ENCODE results near the gene FOXP3. TPM values are rescaled to one million over a fixed set of nuclear protein-coding genes. Genes with fewer than 3 reads are reported as not detected.

FOXP3 gene
- total RNA-seq, 4 donors from 2014 or later = 0.26 to 1.0 (median 0.62) TPM; not detected in 1

DNA sequence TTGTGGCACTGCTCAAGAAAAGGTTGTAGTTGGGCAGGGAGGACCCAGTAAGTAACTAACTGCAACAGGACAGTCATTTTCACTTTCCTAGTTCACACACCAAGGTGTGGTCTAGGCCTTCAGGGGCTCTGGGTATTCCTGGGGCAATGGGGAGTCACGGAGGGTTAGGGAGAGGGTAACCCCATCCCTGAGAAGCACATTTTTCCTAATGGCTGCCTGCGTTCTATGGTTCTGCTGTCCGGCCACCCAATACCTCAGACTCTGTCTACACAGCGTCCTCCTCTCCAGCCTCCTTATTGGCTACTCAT lies 4.1 kb upstream of the FOXP3 start:
- WGBS = 29% methylated on average over 4 of the region's 4 CpGs
- Histone ChIP-seq H3K36me3 (no peaks in the 10 kb centered on the region), H3K27me3 (no peaks in the 10 kb centered on the region), H3K27ac (peak overlapping the region; percentile 94), H3K9me3 (no peaks in the 10 kb centered on the region), H3K4me3 (peak overlapping the region; percentile 71), H3K4me1 (peaks cover 33% of the 10 kb centered on the region)
- no peak for DNase-seq (ENCODE audit: low spot score in 2 of 2)
- no peak for TF ChIP-seq POLR2A (IDR thresholded peaks at IDR 0.05)
- TF ChIP-seq, protein P1, sequence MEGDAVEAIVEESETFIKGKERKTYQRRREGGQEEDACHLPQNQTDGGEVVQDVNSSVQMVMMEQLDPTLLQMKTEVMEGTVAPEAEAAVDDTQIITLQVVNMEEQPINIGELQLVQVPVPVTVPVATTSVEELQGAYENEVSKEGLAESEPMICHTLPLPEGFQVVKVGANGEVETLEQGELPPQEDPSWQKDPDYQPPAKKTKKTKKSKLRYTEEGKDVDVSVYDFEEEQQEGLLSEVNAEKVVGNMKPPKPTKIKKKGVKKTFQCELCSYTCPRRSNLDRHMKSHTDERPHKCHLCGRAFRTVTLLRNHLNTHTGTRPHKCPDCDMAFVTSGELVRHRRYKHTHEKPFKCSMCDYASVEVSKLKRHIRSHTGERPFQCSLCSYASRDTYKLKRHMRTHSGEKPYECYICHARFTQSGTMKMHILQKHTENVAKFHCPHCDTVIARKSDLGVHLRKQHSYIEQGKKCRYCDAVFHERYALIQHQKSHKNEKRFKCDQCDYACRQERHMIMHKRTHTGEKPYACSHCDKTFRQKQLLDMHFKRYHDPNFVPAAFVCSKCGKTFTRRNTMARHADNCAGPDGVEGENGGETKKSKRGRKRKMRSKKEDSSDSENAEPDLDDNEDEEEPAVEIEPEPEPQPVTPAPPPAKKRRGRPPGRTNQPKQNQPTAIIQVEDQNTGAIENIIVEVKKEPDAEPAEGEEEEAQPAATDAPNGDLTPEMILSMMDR (IDR thresholded peaks at IDR 0.05) = no peak
- TF ChIP-seq EP300 (IDR thresholded peaks at IDR 0.05) = no peak
- no peak for TF ChIP-seq POLR2AphosphoS5 (IDR thresholded peaks at IDR 0.05)

DNA sequence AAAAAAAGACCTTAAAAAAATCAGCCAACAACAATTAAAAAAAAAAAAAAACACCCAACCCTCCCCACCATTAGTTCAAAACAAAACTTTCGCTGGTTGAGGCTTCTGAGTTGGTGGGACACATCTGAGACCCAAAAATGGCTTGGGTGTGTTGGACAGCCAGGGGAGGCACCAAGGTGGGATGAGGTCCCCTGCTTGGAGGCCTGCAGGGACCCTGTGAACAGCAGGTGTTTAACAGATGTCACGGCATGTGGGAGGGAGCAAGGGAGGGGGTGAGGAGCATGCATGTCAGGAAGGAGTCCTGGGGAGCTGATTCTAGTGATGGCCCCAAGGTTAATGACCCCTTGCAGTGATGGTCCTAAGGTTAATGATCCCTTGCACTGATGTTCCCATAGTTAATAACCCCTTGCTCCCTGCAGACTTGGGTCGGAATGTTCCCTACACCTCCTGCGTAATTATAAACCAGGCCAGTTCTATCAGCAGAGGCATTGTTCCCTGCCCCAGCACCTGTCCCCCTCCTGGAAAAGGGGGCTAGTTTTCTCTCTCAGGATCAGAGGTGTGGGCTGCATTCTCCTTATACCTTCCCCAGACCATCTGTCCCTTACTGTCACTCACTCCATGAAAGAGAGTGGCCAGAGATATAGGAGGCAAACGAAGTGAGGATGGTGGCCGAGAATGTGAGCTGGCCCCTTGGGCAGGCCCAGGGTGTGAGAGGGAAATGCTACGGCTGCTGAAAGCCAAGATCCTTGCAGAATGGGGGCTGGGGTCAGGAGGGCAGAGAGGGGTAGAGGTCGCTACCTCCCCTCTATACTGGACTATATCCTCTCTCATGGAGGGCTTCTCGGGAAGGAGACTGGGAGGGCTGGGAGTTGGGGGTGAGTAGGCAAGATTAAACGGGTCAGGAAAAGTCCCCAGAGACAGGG lies 2.3 kb upstream of the FOXP3 start:
- no peak overlapping the region for H3K4me3 ChIP-seq
- H3K27me3 ChIP-seq = no peaks in the 10 kb centered on the region
- TF ChIP-seq, protein P1 (IDR thresholded peaks at IDR 0.05) = no peak
- WGBS = 73% methylated on average over 10 of the region's 10 CpGs
- peaks cover 16% of the 10 kb centered on the region for H3K4me1 ChIP-seq
- no peaks in the 10 kb centered on the region for H3K9me3 ChIP-seq
- H3K36me3 ChIP-seq = no peaks in the 10 kb centered on the region
- no peak for DNase-seq (ENCODE audit: low spot score in 2 of 2)
- H3K27ac ChIP-seq = no peak overlapping the region

GRCh38 chrX:49263631-49264030 lies 879 bp downstream of the FOXP3 start:
- no peak overlapping the region for H3K27ac ChIP-seq
- no peaks in the 10 kb centered on the region for H3K27me3 ChIP-seq
- H3K9me3 ChIP-seq = no peaks in the 10 kb centered on the region
- 82% methylated on average over 10 of the region's 10 CpGs for WGBS
- no peak for DNase-seq (ENCODE audit: low spot score in 2 of 2)
- H3K36me3 ChIP-seq = no peaks in the 10 kb centered on the region
- H3K4me1 ChIP-seq = no peaks in the 10 kb centered on the region
- no peak overlapping the region for H3K4me3 ChIP-seq
- TF ChIP-seq, protein P1 (IDR thresholded peaks at IDR 0.05) = no peak
- TF ChIP-seq POLR2AphosphoS5 (IDR thresholded peaks at IDR 0.05) = no peak
- no peak for TF ChIP-seq EP300 (IDR thresholded peaks at IDR 0.05)

DNA sequence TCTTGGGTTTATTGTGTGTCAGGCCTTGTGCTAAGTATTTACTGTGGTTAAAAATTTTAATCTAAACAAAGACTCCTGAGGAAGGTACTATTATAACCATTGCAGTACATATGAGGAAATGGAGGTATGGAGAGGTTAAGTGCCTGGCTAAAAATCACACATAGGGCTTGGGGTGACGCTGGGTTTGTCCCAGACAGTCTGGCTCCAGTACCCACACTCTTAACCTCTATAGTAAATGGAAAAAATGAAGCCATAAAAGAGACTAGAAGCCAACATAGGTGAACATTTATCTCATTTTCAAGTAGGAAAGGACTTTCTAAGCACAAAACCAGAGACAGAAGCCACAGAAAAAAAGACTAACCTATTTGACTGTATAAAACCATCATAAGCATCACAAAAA lies 1.9 kb downstream of the FOXP3 start:
- H3K4me1 ChIP-seq = no peaks in the 10 kb centered on the region
- no peak overlapping the region for H3K27ac ChIP-seq
- no peak for DNase-seq (ENCODE audit: low spot score in 2 of 2)
- TF ChIP-seq POLR2AphosphoS5 (IDR thresholded peaks at IDR 0.05) = no peak
- no peaks in the 10 kb centered on the region for H3K9me3 ChIP-seq
- no peak overlapping the region for H3K4me3 ChIP-seq
- no peaks in the 10 kb centered on the region for H3K27me3 ChIP-seq
- no peaks in the 10 kb centered on the region for H3K36me3 ChIP-seq
- 55% methylated on average over 1 of the region's 1 CpG for WGBS

- WGBS = 80% methylated on average over 4 of the region's 17 CpGs
- Histone ChIP-seq H3K4me1 (no peaks in the 10 kb centered on the region), H3K27me3 (no peaks in the 10 kb centered on the region), H3K27ac (no peak overlapping the region), H3K36me3 (no peaks in the 10 kb centered on the region), H3K4me3 (no peak overlapping the region), H3K9me3 (no peaks in the 10 kb centered on the region)
- DNase-seq (ENCODE audit: low spot score in 2 of 2) = no peak
- TF ChIP-seq, protein P1 (IDR thresholded peaks at IDR 0.05) = no peak
- TF ChIP-seq POLR2A (IDR thresholded peaks at IDR 0.05) (no peak), EP300 (IDR thresholded peaks at IDR 0.05) (no peak), POLR2AphosphoS5 (IDR thresholded peaks at IDR 0.05) (no peak)
Measured at GRCh38 chrX:49260221-49260985, 4.1 kb downstream of the FOXP3 start.
